Sciatic nerve (tissue), 2 donors: ENCODE results near the gene NBPF1. TPM values are rescaled to one million over a fixed set of nuclear protein-coding genes. Genes with fewer than 3 reads are reported as not detected.
"Not testable (repeated sequence)": the region's sequence is repeated elsewhere in the genome, so short reads cannot be mapped to it uniquely, and the experiment has no call there.

ENCODE experiments used
- ATAC-seq: fragments of 200-7000 bp; cut with Tn5 transposase; one replicate; pipeline ENCODE4 v1.9.1; 2020; ENCODE audit warnings: mild to moderate bottlenecking, moderate library complexity
- DNase-seq: peaks from one replicate; pipeline ENCODE4 v3.0.0-alpha.2; 2020; ENCODE audit warnings: low spot score
- intact Hi-C: fragments of 100-400 bp; cut with DNase I; formaldehyde crosslinking; loops from one replicate; pipeline ENCODE4 v1.14.2; 2022
- total RNA-seq: library from RNA; stranded (reverse); fragmentation: NEBNext Ultra II Directional; extraction: Animal tissue kit (Norgen Biotek cat#: 25700); gene quantifications from one replicate; pipeline ENCODE4 v1.2.1, GENCODE V29; 2021
- donor health status: DM: no; HTN: no; CAD: no.
- donor health status: DM: no; HTN: no; CAD: no.

NBPF1 gene
- total RNA-seq, 1 donor from 2014 or later: 40.4 TPM

DNA sequence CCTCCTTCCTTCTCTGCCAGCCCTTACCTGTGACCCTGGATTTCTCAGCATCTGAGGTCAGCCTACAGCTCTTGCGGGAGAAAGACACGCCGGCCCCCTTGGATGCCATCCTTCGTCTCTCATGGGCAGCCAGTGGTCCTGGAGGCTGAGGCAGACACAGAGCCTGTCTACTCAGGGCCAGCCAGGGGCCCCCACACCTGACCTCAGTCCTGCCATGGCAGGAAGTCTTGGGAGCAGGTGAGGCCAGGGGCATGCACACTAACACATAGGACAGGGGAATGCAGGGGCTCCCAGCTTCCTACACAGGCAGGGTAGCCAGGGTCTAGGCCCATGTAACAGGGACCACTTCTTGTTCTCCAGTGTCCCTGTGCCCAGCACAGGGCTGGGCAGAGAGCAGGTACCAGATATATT lies 29.6 kb upstream of the NBPF1 start:
- ATAC-seq, intact Hi-C loops: not testable (repeated sequence)
- DNase-seq: peak; percentile 73

DNA sequence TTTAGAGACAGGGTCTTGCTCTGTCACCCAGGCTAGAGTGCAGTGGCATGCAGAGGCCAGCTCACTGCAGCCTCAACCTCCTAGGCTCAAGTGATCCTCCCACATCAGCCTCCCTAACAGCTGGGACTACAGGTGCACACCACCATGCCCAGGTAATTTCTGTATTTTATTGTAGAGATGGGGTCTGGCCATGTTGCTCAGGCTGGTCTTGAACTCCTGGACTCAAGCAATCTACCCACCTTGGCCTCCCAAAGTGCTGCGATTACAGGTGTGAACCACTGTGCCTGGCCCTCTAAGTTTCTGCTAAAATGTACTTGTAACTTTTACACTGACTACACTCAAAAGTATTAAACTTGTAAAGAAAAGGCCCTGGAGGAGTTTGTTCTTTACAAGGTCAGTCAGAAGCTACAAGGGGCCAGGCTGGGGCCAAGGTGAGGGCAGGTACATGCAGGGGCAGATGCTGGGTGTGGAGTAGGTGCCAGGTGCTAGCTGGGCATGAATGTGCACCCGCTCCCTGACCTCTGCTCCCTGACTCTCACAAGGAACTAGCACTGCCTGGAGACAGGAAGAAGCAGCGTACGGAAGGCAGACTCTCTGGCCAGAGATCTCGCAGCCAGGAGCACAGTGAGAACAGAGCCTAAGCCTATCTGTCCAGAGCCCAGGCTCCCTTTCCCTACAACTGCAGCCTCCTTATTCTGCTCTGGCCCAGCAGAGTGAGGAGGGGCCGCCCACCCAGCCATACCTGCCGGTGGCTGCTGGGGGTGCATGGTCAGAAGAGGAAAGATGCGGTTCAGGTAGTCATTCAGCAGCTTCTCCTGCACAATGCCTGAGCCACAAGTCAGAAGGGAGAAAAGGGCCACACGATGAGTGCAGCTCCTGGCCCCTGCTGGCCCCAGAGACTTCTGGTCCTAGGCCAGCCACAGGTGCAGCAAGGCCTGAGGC lies 28.9 kb upstream of the NBPF1 start:
- ATAC-seq, intact Hi-C loops: not testable (repeated sequence)
- peak; percentile 57 for DNase-seq

DNA sequence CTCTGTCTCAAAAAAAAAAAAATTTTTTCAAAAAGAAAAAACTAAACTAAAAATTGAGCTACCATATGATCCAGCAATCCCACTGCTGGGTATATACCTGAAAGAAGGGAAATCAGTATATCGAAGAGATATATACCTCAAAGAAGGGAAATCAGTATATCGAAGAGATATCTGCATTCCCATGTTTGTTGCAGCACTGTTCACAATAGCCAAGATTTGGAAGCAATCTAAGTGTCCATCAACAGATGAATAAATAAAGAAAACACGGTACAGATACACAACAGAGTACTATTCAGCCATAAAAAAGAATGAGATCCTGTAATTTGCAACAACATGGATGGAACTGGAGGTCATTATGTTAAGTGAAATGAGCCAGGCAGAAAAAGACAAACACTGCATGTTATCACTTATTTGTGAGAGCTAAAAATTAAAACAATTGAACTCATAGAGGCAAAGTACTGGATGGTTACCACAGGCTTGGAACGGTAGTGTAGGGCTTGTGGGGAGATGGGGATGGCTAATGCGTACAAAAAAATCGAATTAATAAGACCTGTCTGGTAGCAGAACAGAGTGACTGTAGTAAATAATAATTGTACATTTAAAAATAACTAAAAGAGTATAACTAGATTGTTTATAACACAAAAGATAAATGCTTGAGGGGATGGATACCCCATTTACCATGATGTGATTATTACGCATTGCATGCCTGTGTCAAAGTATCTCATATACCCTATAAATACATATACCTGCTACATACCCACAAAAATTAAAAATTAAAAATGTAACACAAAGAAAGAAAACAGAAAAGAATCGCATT lies 28.0 kb upstream of the NBPF1 start:
- ATAC-seq, intact Hi-C loops, DNase-seq: not testable (repeated sequence)

DNA sequence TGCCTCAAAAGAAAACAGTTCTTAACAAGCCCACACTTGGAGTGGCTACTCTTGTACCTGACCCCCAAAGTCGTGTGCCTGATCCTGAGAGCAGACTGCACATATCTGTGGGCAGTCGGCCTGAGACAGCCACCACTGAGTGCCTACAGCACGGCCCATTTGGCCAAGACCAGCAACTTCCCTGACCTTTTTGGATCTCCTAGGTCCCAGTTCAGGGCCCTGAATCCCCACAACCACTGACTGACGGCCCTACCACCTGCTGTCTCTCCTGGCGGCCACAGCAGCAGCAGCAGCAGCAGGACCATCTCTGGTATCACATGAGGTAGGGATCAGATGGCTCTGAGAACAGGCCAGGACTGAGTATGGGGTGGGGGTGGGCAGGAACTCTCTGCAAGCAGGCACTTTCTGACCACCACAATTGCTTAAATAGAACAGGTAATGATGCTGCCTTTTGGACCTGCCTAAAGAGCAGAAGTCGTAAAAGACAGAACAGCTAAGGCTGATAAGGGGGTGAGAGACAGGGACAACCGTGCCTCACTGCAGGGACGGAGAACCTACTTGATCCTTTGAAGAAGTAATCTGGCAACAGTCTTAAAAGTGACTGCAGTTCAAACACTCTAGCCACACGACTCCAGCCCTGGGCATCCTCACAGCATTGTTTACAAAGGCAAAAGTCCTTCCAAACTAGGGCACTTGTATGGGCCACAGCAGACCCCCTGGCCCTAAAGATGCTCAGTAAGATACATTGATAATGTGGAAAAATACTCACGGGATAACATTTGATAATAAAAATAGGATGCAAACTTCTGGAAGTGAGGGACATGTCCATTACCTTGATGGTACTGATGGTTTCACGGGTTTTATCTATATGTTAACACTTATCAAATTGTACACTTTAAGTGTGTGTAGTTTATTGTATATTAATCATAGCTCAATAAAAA lies 26.0 kb upstream of the NBPF1 start:
- DNase-seq (peak; percentile 56), ATAC-seq (peak; percentile 3)
- intact Hi-C loops: not testable (repeated sequence)

DNA sequence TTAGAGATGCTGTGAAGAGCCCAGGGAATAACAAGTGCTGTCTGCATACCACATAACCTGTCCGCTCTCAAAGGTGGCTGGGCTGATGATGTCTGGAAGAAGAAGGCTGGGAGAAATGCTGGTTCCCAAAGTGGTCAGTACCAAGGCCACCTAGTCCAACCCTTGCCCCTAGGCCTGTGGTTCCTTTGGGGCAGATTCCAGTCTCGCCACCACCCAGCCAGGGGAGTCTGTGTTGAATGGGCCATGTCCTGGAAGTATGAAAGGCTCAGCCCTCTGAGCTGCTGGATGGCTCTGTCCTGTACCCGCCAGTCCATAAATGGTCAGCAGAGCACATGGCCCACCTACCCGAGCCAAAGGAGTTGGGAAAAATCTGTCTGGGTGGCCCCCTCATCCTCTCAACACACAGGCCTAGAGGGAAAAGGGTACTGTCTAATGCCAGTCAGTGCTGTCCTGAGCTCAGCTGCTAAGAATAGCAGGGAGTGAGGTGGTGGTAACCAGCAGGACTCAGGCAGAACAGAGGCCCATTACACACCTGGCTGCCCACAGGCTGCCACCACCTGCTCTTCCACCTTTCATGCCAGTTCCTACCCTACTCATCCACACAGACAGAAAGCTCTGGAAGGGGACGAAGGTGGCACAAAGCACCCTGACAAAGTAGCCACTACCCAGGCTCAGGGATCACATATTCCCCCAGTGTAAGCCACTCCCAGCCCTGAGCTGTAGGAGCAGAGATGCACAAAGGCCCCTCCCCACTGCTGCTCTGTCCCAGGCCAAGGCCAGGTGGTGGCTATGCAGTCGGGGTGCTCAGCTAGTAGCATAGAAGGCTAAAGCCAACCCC lies 24.8 kb upstream of the NBPF1 start:
- intact Hi-C loops: not testable (repeated sequence)
- DNase-seq (peak; percentile 54), ATAC-seq (peak; percentile 8)

DNA sequence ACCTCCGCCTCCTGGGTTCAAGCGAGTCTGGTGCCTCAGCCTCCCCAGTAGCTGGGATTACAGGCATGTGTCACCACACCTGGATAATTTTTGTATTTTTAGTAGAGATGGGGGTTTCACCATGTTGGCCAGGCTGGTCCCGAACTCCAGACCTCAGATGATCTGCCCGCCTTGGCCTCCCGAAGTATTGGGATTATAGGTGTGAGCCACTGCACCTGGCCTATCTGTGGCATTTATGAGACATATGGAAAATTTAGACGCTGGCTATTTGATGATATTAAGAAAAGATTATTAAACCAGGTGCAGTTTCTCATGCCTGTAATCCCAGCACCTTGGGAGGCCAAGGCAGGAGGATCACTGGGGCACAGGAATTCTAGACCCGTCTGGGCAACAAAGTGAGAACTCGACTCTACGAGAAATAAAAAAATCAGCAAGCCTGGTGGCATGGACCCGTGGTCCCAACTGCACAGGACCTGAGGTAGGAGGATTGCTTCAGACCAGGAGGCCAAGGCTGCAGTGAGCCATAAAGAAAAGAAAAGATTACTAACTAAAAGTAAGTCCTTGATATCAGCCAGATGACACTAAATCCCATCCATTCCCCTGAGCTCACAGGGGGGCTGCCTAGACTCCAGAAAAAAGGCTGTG lies 23.3 kb upstream of the NBPF1 start:
- ATAC-seq, intact Hi-C loops: not testable (repeated sequence)
- DNase-seq: peak; percentile 59

DNA sequence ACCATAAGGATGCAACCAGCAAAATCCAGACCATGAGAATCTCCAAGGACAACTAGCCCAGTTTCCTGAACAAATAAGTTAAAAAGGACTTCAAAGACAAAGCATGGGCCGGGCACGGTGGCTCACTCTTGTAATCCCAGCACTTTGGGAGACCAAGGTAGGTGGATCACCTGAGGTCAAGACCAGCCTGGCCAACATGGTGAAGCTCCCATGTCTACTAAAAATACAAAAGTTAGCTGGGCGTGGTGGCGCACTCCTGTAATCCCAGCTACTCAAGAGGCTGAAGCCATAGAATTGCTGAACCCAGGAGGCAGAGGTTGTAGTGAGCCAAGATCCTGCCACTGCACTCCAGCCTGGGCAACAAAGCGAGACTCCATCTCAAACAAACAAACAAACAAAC lies 22.6 kb upstream of the NBPF1 start:
- intact Hi-C loops: not testable (repeated sequence)

DNA sequence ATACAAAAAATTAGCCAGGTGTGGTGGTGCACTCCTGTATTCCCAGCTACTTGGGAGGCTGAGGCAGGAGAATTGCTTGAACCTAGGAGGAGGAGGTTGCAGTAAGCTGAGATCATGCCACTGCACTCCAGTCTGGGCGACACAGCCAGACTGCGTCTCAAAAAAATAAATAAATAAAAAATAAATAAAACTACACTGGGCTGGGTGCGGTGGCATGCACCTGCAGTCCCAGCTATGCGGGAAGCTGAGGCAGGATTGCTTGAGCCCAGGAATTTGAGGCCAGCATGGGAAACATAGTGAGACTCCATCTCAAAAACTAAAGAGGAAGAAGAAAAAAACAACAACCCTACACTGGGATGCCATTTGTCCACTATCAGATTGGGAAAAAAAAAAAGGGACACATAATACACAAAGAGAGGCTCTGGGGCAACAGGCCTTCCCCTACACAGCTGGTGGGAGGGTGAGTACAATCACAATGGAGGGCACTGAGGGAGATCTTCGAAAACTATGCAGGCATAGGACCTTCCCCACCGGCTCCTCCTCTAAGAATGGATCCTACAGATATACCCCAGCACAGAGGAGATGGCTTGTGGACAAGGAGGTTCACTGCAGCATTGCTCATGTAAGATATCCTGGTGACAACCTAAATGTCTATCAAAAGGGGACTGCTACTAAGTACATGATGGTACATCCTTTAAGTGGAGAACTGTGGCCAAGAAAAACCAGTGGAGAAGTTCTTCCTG lies 20.3 kb upstream of the NBPF1 start:
- DNase-seq: peak; percentile 54
- intact Hi-C loops, ATAC-seq: not testable (repeated sequence)

More for the DNA sequence above, 22.6 kb upstream of the NBPF1 start:
- ATAC-seq: not testable (repeated sequence)
- DNase-seq: peak; percentile 56

DNA sequence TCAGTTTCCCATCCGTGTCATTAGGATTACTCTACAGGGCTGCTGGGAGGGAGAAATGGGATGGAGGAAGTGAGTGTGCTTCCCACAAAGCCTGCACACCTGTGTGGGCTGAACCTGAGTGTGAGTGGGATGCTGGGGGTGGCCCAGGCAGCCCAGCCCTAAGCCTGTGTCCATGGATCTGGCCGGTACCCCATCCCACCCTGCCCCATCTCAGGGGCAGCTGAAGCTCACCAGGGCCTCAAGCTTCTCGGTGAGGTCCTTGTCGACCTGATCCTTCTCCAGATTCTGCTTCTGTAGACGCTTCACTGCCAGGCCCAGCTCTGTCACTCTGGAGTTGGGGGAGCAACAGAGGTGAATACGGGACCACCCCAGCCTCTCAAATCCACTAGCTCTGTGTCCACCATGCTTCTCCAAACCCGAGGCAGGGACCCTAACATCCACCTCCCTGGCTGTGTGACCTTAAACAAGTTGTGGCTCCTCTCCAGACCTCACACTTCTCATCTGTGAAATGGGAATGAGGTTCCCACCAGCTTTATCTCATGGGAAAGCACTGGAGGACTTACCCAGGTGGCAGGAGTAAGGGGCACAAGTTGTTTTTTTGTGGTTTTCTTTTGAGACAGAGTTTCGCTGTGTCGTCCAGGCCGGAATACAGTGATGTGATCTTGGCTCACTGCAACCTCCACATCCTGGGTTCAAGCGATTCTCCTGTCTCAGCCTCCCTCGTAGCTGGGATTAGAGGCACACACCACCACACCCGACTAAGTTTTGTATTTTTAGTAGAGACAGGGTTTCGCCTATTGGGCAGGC lies 18.9 kb upstream of the NBPF1 start:
- ATAC-seq, intact Hi-C loops, DNase-seq: not testable (repeated sequence)

DNA sequence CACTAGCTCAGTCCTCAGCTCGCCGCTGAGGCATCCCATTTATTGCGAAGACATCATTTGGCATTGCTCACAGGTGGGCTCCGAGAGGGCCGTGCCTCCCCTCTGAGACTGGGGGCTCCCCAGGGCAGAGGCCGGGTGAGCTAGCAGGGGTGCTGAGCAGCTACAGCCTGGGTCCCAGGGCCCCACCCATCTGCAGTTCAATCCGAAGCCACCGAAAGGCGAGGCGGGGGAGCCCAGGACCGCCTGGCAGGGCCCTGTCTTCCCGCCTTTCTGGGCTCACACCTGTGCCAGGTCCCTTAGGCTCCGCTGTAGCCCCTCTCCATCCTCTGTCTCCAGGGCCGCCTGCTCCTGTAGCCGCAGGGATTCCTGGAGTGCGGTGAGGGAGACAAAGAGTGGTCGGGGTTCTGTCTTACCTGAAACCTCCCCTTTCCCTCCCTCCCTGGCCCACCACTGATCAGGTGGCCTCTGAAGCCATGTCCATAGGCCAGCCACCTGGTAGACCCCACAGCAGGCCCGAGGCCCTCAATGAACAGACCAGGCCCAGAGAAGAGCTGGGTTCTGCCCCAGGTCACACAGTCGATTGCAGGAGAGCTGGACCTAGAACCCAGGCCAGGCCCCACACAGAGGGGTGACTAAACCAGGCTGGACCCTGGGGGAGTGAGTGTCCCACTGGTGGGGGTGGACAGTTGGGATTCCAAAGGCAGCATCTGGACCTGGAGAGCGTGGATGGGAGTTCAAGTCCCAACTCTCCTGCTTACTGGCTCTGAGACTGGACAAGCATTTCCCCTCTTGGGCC lies 18.1 kb upstream of the NBPF1 start:
- peak; percentile 65 for DNase-seq
- peak; percentile 1 for ATAC-seq
- intact Hi-C loops: no loop called here

DNA sequence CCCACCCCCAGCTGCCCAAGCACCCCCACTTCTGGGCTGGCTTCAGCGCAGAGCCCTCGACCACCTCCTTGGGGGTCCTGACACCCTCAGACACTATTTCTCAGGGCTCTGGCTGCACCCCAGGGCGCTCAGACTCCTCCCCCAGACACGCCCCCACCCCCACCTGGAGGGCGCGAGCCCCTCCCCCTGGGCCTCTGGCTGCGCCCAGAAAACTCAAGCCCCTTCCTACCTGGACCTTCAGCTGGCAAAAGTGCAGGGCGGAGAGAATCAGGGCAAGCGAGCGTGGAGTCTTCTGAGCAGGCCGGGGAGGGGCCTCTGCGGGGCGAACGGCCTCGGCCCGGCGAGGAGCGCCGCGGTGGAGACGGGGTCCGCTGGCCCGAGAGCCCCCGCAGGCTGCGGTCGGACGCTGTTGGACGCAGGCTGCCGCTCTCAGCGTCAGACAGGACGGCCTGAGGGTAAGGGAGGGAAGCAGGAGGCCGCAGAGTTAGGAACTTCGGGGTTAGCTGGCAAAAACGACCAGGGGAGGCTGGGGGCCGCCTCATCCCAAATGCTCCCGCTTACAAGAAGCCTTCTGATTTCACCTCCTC lies 17.4 kb upstream of the NBPF1 start:
- intact Hi-C loops: no loop called here
- DNase-seq (peak; percentile 67), ATAC-seq (no peak)

DNA sequence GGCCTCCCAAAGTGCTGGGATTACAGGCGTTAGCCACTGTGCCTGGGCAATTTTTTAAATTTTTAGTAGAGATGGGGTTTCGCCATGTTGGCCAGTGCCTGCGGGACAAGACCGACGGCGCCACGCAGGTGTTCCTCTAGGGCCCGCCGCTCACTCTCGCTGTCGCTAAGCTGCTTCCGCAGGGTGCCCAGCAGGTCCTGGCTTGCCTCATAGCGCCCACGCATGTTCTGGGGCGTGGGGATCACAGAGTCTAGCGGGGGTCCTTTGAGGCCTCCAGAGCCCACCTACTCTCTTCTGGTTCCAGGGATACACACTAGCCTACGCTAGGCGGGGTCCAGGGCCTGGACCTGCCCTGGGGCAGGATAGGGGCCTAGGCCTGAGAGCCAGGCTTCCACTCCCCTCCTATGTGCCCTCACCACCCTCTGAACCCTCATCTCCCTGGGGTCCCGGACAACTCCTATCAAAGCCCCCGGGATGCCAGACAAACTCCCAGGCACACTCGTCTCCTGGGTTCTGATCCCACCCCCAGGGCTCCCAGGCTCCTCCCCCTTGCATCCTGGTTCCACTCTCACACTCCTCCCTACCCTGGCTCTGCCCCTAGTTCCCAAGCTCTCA lies 16.7 kb upstream of the NBPF1 start:
- ATAC-seq (peak; percentile 1), DNase-seq (peak; percentile 64)
- intact Hi-C loops: not testable (repeated sequence)

DNA sequence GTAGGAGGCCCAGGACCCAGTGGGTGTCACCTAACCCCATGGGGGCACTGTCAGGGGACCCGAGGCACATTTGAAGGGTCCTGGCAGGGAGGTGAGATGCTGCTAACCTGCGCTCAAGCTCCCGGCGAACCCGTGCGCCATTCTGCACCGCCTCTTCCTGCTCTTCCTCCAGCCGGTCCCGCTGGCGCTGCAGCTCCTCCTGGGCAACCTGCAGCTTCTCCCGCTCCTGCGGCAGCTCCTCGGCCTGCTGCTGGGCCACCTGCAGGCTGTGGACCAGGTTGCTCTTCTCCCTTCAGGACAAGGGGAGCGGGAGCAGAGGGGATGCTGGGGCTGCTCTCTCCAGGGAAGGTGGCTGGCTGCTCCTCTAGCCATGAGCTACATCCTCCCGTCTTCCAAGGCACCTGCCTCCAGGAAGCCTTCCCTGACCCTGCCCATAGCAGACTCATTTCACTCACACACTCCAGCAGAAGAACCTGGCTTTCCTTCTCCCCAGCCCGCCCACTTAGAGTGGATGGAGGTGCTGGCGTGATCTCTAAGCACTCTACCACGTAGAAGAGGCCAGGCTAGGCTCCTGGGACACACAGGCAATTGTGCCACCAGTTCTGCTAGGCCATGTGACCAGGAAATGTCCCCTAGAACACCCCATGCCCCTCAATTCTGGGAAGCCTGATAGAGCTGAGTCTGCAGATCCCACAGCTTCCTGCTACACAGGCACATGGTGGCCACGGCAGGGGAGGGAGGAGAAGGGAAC lies 15.2 kb upstream of the NBPF1 start:
- peak; percentile 62 for DNase-seq
- intact Hi-C loops: no loop called here
- ATAC-seq: no peak
